SK-N-SH (cell line): ENCODE measurements around the gene MAPK11. TPM values are rescaled to one million over a fixed set of nuclear protein-coding genes. Genes with fewer than 3 reads are reported as not detected.

ENCODE experiments used
- CTCF ChIA-PET: fragments of 300-600, 350-600 bp; formaldehyde crosslinking; extraction: SDS; loops from one replicate; lab custom pipeline; 2021; lab: Yijun Ruan, JAX
- POLR2A ChIA-PET: fragments of 350-600 bp; sonication (Branson Sonifier 250); formaldehyde crosslinking; extraction: SDS; loops from one replicate; lab custom pipeline; 2020; ENCODE audit warnings: antibody characterized with exemption, inconsistent platforms; lab: Yijun Ruan, JAX
- DNase-seq: peaks from one replicate; pipeline ENCODE4 v3.0.0; 2012
- H2AFZ ChIP-seq: fragments of 200-600 bp; sonication (generic); 2 replicates; pipeline ENCODE4 v1.8.1; 2016; ENCODE audit warnings: antibody characterized with exemption, mild to moderate bottlenecking, low read depth
- H3F3A ChIP-seq: fragments of 200-600 bp; sonication (generic); replicated peaks from 2 replicates; pipeline ENCODE3; 2016; ENCODE audit warnings: antibody characterized with exemption, mild to moderate bottlenecking; ENCODE audit not compliant: insufficient read depth
- H3K27ac ChIP-seq, 2 experiments: fragments of 200-500 bp in 1 of 2; fragments of 200-600 bp in 1 of 2; sonication (Bioruptor generic) in 1 of 2; sonication (generic), shearing (Covaris generic) in 1 of 2; 2 replicates each; pipeline versions ENCODE4 v1.5.1 to v1.6.1; 2014 to 2016; ENCODE audit warnings: low read depth in 2 of 2, inconsistent platforms in 1 of 2, low read length in 1 of 2, mild to moderate bottlenecking in 1 of 2, mixed read lengths in 1 of 2
- H3K27me3 ChIP-seq: fragments of 200-600 bp; sonication (generic), shearing (Covaris generic); 2 replicates; pipeline ENCODE4 v1.6.1; 2016; ENCODE audit warnings: mixed run types; ENCODE audit not compliant: insufficient read depth
- H3K36me3 ChIP-seq, 2 experiments: fragments of 200-500 bp in 1 of 2; fragments of 200-600 bp in 1 of 2; sonication (Bioruptor generic) in 1 of 2; sonication (generic) in 1 of 2; replicated peaks in 1 of 2; 2 replicates each; pipeline versions ENCODE3 to v1.5.1; 2014 to 2016; ENCODE audit warnings: low read length in 1 of 2, mild to moderate bottlenecking in 1 of 2; ENCODE audit not compliant: insufficient read depth in 2 of 2, control insufficient read depth in 1 of 2
- H3K4me1 ChIP-seq, 2 experiments: fragments of 200-500 bp in 1 of 2; fragments of 200-600 bp in 1 of 2; sonication (Bioruptor generic) in 1 of 2; sonication (generic), shearing (Covaris generic) in 1 of 2; 2 replicates each; pipeline versions ENCODE4 v1.5.1 to v1.6.1; 2014 to 2016; ENCODE audit warnings: low read depth in 1 of 2, low read length in 1 of 2, mixed run types in 1 of 2; ENCODE audit not compliant: insufficient read depth in 2 of 2, control insufficient read depth in 1 of 2
- H3K4me2 ChIP-seq: fragments of 200-600 bp; sonication (generic), shearing (Covaris generic); 2 replicates; pipeline ENCODE4 v1.6.1; 2017; ENCODE audit warnings: mixed run types
- H3K4me3 ChIP-seq, 2 experiments: fragments of 200-500 bp in 1 of 2; fragments of 200-600 bp in 1 of 2; sonication (Bioruptor generic) in 1 of 2; sonication (generic), shearing (Covaris generic) in 1 of 2; 2 replicates each; pipeline versions ENCODE4 v1.5.1 to v1.8.1; 2014 to 2016; ENCODE audit warnings: low read depth in 2 of 2, inconsistent platforms in 1 of 2, low read length in 1 of 2, mild to moderate bottlenecking in 1 of 2, mixed read lengths in 1 of 2, moderate library complexity in 1 of 2
- H3K79me2 ChIP-seq: fragments of 200-600 bp; sonication (generic); 2 replicates; pipeline ENCODE4 v1.8.1; 2017; ENCODE audit warnings: mild to moderate bottlenecking; ENCODE audit not compliant: insufficient read depth
- H3K9ac ChIP-seq: fragments of 200-600 bp; sonication (generic); 2 replicates; pipeline ENCODE4 v1.6.1; 2017; ENCODE audit warnings: mixed run types
- H3K9me2 ChIP-seq: fragments of 200-600 bp; sonication (generic); 2 replicates; pipeline ENCODE4 v1.6.1; 2017; ENCODE audit warnings: mixed run types
- H3K9me3 ChIP-seq: fragments of 200-600 bp; sonication (generic); 2 replicates; pipeline ENCODE4 v1.6.1; 2017; ENCODE audit warnings: mixed run types, mild to moderate bottlenecking, moderate library complexity
- H4K20me1 ChIP-seq: fragments of 200-600 bp; sonication (generic); 2 replicates; pipeline ENCODE4 v1.6.1; 2017; ENCODE audit warnings: mild to moderate bottlenecking, mixed run types; ENCODE audit not compliant: insufficient read depth
- CHD2 ChIP-seq: fragments of 150-350 bp; IDR thresholded peaks from 2 replicates; pipeline ENCODE4 v1.6.1; 2018; ENCODE audit warnings: low read length; ENCODE audit not compliant: partially characterized antibody
- ELF1 ChIP-seq: IDR thresholded peaks from 2 replicates; pipeline ENCODE4 v1.4.0; 2012
- EZH2phosphoT487 ChIP-seq: fragments of 200-600 bp; sonication (generic); IDR thresholded peaks from 2 replicates; pipeline ENCODE4 v1.6.1; 2017; ENCODE audit warnings: low read depth, mixed run types, mild to moderate bottlenecking, antibody characterized with exemption, moderate library complexity, borderline replicate concordance
- FOSL2 ChIP-seq: IDR thresholded peaks from 2 replicates; pipeline ENCODE4 v1.4.0; 2012; ENCODE audit warnings: low read depth, mild to moderate bottlenecking, moderate library complexity, borderline replicate concordance
- FOXJ3 ChIP-seq: sonication (generic); formaldehyde crosslinking; IDR thresholded peaks from 2 replicates; pipeline ENCODE4 v1.5.1; 2020; ENCODE audit warnings: mild to moderate bottlenecking, missing genetic modification reagents
- FOXM1 ChIP-seq: IDR thresholded peaks from 2 replicates; pipeline ENCODE4 v1.4.0; 2012; ENCODE audit warnings: low read depth, mild to moderate bottlenecking
- GATA2 ChIP-seq: sonication (generic); formaldehyde crosslinking; IDR thresholded peaks from 2 replicates; pipeline ENCODE4 v1.5.0; 2020; ENCODE audit warnings: mild to moderate bottlenecking, missing genetic modification reagents
- JUND ChIP-seq: IDR thresholded peaks from 2 replicates; pipeline ENCODE4 v1.4.0; 2012
- MXI1 ChIP-seq: IDR thresholded peaks from 2 replicates; pipeline ENCODE4 v1.6.1; 2012; ENCODE audit warnings: mild to moderate bottlenecking, low read depth, low read length, improper control_type of control experiment
- NRF1 ChIP-seq: IDR thresholded peaks from 2 replicates; pipeline ENCODE4 v1.6.1; 2012; ENCODE audit warnings: low read depth, mild to moderate bottlenecking, low read length
- POLR2AphosphoS5 ChIP-seq: IDR thresholded peaks from 2 replicates; pipeline ENCODE4 v1.6.1; 2012; ENCODE audit warnings: low read depth, low read length
- RFX5 ChIP-seq: IDR thresholded peaks from 2 replicates; pipeline ENCODE4 v1.6.1; 2012; ENCODE audit warnings: mild to moderate bottlenecking, improper control_type of control experiment, low read length
- SIN3A ChIP-seq: IDR thresholded peaks from 2 replicates; pipeline ENCODE4 v1.6.1; 2012; ENCODE audit warnings: low read depth, mild to moderate bottlenecking, low read length, moderate library complexity, borderline replicate concordance
- TAF1 ChIP-seq: IDR thresholded peaks from 2 replicates; pipeline ENCODE4 v1.6.1; 2012; ENCODE audit warnings: low read depth, mild to moderate bottlenecking, low read length, moderate library complexity, borderline replicate concordance
- USF2 ChIP-seq: fragments of 150-350 bp; IDR thresholded peaks from 2 replicates; pipeline ENCODE4 v1.6.1; 2017; ENCODE audit warnings: antibody characterized with exemption, low read length, low read depth, borderline replicate concordance
- WGBS: methylation state at CpG from one replicate; pipeline ENCODE4 v1.1.6; 2017; ENCODE audit warnings: low lambda C conversion rate; 5-methylcytosine and 5-hydroxymethylcytosine counted together
- polyA plus RNA-seq, 3 experiments: library from polyadenylated mRNA; depleted of rRNA; stranded (reverse); fragments of >200 nt; gene quantifications; 2 replicates each; pipeline ENCODE4 v1.2.3, GENCODE V29; 2012
- TF ChIP-seq, protein P1 (sequence below): IDR thresholded peaks from 2 replicates; pipeline ENCODE4 v1.6.1; 2012; ENCODE audit warnings: mild to moderate bottlenecking, low read depth, low read length, moderate library complexity

The MAPK11 gene
- polyA plus RNA-seq, 1 of the 3 experiments (the other 2 are of a cell fraction), result 36.0 TPM

DNA sequence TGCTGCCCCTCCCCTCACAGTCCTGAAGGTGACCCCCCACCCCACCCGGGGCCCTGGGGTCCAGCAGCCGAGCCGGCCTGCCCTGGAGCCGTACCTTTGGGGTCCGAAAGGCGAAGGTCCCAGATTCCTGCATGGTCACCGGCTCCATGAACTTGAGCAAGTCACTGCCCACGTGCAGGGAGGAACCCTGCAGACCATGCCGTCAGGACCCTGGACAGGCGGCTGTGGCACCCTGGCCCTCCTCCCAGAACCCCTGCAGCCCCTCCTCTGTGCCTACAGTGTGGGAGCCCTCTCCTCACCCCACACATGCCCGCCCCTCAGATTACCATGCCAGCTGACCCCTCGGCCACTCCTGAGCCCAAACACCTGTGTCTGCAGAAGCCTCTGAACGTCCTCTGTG, 14.3 kb upstream of the MAPK11 start:
- Histone ChIP-seq H3K27ac (no peak overlapping the region), H3K27me3 (no peaks in the 10 kb centered on the region), H3K4me2 (no peak overlapping the region), H3K4me1 (peaks cover 0 to 9% of the 10 kb centered on the region in 2 experiments; a peak in 1 of 4 replicates), H4K20me1 (peaks cover 39% of the 10 kb centered on the region), H3F3A (no peaks in the 10 kb centered on the region), H3K36me3 (peaks cover 15 to 76% of the 10 kb centered on the region in 2 experiments), H3K79me2 (peaks cover 31% of the 10 kb centered on the region), H3K9me2 (no peaks in the 10 kb centered on the region), H3K4me3 (no peak overlapping the region), H3K9me3 (no peaks in the 10 kb centered on the region), H3K9ac (no peak overlapping the region), H2AFZ (no peak overlapping the region)
- DNase-seq, result no peak
- no peak for TF ChIP-seq FOXM1
- TF ChIP-seq CHD2, result no peak
- no peak for TF ChIP-seq FOXJ3 (CRISPR knock-in tag)
- TF ChIP-seq, protein P1, sequence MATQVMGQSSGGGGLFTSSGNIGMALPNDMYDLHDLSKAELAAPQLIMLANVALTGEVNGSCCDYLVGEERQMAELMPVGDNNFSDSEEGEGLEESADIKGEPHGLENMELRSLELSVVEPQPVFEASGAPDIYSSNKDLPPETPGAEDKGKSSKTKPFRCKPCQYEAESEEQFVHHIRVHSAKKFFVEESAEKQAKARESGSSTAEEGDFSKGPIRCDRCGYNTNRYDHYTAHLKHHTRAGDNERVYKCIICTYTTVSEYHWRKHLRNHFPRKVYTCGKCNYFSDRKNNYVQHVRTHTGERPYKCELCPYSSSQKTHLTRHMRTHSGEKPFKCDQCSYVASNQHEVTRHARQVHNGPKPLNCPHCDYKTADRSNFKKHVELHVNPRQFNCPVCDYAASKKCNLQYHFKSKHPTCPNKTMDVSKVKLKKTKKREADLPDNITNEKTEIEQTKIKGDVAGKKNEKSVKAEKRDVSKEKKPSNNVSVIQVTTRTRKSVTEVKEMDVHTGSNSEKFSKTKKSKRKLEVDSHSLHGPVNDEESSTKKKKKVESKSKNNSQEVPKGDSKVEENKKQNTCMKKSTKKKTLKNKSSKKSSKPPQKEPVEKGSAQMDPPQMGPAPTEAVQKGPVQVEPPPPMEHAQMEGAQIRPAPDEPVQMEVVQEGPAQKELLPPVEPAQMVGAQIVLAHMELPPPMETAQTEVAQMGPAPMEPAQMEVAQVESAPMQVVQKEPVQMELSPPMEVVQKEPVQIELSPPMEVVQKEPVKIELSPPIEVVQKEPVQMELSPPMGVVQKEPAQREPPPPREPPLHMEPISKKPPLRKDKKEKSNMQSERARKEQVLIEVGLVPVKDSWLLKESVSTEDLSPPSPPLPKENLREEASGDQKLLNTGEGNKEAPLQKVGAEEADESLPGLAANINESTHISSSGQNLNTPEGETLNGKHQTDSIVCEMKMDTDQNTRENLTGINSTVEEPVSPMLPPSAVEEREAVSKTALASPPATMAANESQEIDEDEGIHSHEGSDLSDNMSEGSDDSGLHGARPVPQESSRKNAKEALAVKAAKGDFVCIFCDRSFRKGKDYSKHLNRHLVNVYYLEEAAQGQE, result peak; percentile 56; the same call in 1 of the 2 replicates
- ChIA-PET CTCF (interaction anchor here (1.2 kb wide), 1 partner anchor 8 kb away, joined by 7 read pairs; no protein-coding TSS in a partner anchor), POLR2A (no interaction called here)
- WGBS, result 96% methylated on average over 3 of the region's 13 CpGs

GRCh38 chr22:50283821-50284220, 13.6 kb upstream of the MAPK11 start:
- WGBS, result 98% methylated on average over 9 of the region's 30 CpGs
- POLR2A ChIA-PET, result no interaction called here
- H3K79me2 ChIP-seq, result peaks cover 24% of the 10 kb centered on the region; the same call in 1 of the 2 replicates
- CTCF ChIA-PET, result interaction anchor here (1.2 kb wide), 1 partner anchor 8 kb away, joined by 7 read pairs; no protein-coding TSS in a partner anchor
- H3K9ac ChIP-seq, result no peak overlapping the region
- DNase-seq, result no peak
- H4K20me1 ChIP-seq, result peaks cover 32% of the 10 kb centered on the region
- H2AFZ ChIP-seq, result no peak overlapping the region
- H3K27ac ChIP-seq, result no peak overlapping the region
- TF ChIP-seq TAF1 (no peak), POLR2AphosphoS5 (no peak), JUND (no peak), GATA2 (CRISPR knock-in tag) (no peak), ELF1 (no peak), NRF1 (no peak), SIN3A (no peak), MXI1 (no peak), USF2 (no peak), EZH2phosphoT487 (no peak), FOSL2 (no peak), RFX5 (no peak)
- no peak overlapping the region for H3K4me2 ChIP-seq
- H3F3A ChIP-seq, result no peaks in the 10 kb centered on the region
- H3K9me3 ChIP-seq, result no peaks in the 10 kb centered on the region
- H3K4me1 ChIP-seq, result peaks cover 0 to 9% of the 10 kb centered on the region in 2 experiments; a peak in 1 of 4 replicates
- peaks cover 11 to 76% of the 10 kb centered on the region in 2 experiments for H3K36me3 ChIP-seq
- H3K9me2 ChIP-seq, result no peaks in the 10 kb centered on the region
- H3K27me3 ChIP-seq, result no peaks in the 10 kb centered on the region
- no peak overlapping the region for H3K4me3 ChIP-seq
